GM12801 (cell line): ENCODE data around the gene GFRA1.

Experiments
- TF ChIP-seq, protein P1 (sequence below): IDR thresholded peaks from one replicate; pipeline ENCODE4 v1.5.1; 2011; ENCODE audit warnings: control low read depth; ENCODE audit not compliant: insufficient read length; ENCODE audit errors: extremely low read depth

The GFRA1 gene

GRCh38 chr10:116156819-116157218 is 116.2 kb downstream of the GFRA1 start:
- TF ChIP-seq, protein P1, sequence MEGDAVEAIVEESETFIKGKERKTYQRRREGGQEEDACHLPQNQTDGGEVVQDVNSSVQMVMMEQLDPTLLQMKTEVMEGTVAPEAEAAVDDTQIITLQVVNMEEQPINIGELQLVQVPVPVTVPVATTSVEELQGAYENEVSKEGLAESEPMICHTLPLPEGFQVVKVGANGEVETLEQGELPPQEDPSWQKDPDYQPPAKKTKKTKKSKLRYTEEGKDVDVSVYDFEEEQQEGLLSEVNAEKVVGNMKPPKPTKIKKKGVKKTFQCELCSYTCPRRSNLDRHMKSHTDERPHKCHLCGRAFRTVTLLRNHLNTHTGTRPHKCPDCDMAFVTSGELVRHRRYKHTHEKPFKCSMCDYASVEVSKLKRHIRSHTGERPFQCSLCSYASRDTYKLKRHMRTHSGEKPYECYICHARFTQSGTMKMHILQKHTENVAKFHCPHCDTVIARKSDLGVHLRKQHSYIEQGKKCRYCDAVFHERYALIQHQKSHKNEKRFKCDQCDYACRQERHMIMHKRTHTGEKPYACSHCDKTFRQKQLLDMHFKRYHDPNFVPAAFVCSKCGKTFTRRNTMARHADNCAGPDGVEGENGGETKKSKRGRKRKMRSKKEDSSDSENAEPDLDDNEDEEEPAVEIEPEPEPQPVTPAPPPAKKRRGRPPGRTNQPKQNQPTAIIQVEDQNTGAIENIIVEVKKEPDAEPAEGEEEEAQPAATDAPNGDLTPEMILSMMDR, result no peak

DNA sequence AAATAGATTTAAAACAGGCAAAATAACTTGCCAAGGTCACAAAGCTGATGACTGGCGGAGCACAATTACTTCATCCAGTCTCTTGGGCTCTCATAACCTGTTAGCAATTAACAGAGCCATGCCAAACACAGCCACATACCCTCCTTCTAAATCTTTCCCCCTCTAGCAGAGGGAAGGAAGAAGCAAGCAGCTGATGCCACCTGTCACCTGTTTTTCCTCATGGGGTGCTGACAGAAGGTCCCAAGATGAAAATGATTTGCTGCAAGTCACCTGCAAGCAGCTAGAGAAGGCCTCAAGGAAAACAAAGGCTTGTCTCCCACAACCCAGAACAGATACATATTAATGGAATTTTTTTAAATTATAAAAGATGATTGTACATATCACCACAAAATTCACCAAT is 117.8 kb downstream of the GFRA1 start:
- TF ChIP-seq, protein P1, result no peak

GRCh38 chr10:116154651-116155050 is 118.4 kb downstream of the GFRA1 start:
- TF ChIP-seq, protein P1, result no peak

GRCh38 chr10:116151076-116151475 is 121.9 kb downstream of the GFRA1 start:
- TF ChIP-seq, protein P1, result no peak

DNA sequence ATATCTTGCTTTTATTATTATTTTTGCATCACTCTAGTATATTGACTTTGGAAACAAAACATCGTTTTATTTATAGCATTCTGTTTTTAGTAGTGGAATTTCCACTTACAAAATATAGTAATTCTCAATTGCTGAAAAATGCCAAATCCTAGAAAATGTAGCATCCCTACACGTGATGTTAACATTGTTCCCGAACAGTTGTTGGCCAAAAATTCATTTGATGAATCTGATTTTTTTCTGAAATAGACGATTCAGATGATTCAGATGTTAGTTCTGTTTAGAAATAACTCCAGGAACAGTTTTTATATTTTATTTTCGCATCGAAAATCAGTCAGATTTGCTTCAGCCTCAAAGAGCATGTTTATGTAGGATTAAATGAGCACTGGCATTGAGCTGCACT is 122.4 kb downstream of the GFRA1 start:
- TF ChIP-seq, protein P1, result no peak

GRCh38 chr10:116147147-116147905 is 125.7 kb downstream of the GFRA1 start:
- TF ChIP-seq, protein P1, result no peak

GRCh38 chr10:116146372-116147140 is 126.5 kb downstream of the GFRA1 start:
- TF ChIP-seq, protein P1, result no peak
